Measurements from ENCODE around the gene GRM8.

GRM8 gene

DNA sequence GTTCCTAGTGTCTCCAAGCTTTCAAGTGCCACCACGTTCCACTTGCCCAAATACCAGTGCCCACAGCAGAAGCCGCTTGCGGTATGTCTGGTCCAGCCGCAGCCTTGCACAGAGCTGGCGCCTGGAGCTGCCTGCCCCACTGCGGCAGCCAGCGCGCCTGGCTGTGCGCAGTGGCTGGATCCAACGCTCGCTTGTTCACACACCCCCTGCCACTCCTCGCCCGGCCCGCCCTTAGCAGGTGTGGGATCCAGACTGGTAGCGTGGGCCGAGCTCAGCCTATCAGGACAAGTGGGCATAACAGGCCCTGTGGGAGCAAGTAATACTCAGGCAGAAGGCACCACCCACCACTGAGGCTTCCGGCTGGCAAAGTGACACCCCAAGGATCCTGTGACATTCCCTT lies 294.4 kb downstream of the GRM8 start (continued):
- TF ChIP-seq, protein P1, sequence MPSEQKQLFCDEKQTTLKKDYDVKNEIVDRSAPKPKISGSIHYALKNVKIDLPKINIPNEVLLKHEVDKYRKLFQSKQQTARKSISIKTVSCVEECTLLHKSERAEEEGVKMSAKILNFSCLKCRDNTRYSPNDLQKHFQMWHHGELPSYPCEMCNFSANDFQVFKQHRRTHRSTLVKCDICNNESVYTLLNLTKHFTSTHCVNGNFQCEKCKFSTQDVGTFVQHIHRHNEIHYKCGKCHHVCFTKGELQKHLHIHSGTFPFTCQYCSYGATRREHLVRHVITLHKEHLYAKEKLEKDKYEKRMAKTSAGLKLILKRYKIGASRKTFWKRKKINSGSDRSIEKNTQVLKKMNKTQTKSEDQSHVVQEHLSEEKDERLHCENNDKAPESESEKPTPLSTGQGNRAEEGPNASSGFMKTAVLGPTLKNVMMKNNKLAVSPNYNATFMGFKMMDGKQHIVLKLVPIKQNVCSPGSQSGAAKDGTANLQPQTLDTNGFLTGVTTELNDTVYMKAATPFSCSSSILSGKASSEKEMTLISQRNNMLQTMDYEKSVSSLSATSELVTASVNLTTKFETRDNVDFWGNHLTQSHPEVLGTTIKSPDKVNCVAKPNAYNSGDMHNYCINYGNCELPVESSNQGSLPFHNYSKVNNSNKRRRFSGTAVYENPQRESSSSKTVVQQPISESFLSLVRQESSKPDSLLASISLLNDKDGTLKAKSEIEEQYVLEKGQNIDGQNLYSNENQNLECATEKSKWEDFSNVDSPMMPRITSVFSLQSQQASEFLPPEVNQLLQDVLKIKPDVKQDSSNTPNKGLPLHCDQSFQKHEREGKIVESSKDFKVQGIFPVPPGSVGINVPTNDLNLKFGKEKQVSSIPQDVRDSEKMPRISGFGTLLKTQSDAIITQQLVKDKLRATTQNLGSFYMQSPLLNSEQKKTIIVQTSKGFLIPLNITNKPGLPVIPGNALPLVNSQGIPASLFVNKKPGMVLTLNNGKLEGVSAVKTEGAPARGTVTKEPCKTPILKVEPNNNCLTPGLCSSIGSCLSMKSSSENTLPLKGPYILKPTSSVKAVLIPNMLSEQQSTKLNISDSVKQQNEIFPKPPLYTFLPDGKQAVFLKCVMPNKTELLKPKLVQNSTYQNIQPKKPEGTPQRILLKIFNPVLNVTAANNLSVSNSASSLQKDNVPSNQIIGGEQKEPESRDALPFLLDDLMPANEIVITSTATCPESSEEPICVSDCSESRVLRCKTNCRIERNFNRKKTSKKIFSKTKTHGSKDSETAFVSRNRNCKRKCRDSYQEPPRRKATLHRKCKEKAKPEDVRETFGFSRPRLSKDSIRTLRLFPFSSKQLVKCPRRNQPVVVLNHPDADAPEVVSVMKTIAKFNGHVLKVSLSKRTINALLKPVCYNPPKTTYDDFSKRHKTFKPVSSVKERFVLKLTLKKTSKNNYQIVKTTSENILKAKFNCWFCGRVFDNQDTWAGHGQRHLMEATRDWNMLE (tag by site-specific recombination; conservative IDR thresholded peaks at IDR 0.05; ENCODE audit: low read depth): no peak
- TF ChIP-seq ZNF138 (tag by site-specific recombination; IDR thresholded peaks at IDR 0.05; ENCODE audit: borderline replicate concordance): no peak
- no peak for TF ChIP-seq KLF9 (tag by site-specific recombination; IDR thresholded peaks at IDR 0.05; ENCODE audit: low read depth)
- no peak for TF ChIP-seq ZNF302 (tag by site-specific recombination; IDR thresholded peaks at IDR 0.05; ENCODE audit: low read depth)
- no peak for TF ChIP-seq ZNF585B (tag by site-specific recombination; IDR thresholded peaks at IDR 0.05)
- TF ChIP-seq ZBTB8A (tag by site-specific recombination; IDR thresholded peaks at IDR 0.05): no peak

DNA sequence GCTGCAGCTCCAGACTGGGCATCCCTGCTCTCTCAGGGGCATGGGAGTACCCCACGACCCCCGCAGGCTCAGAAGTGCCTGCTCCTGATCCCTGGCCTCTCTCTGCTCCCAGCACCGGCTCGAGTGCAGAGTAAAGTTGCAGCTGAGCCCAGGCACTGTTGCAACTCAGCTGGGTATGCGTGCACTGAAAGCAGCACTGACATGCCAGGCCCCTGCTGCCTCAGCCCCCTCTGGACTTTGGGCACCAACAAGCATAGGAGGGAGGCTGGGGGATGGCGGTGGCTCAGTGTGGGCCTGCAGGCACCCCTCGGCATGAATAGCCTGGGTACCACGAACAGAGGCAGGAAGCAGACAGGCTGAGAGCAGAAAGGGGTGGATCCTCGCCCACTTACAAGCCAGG lies 295.3 kb downstream of the GRM8 start:
- ChIA-PET POLR2A (no interaction called here), CTCF (no interaction called here)
- Histone ChIP-seq H3K4me3 (ENCODE audit: low read depth, low read length) (no peak overlapping the region), H3K36me3 (ENCODE audit: control insufficient read depth in 2 of 2, insufficient read depth in 1 of 2, low read length in 2 of 2) (no peaks in the 10 kb centered on the region), H3K27ac (ENCODE audit: extremely low read depth, low read depth, low read length) (no peak overlapping the region), H3K9me3 (ENCODE audit: control insufficient read depth, insufficient read depth, low read depth, low read length) (no peaks in the 10 kb centered on the region), H3K4me1 (ENCODE audit: control insufficient read depth, insufficient read depth, low read length) (no peaks in the 10 kb centered on the region)
- TF ChIP-seq EGR2 (tag by site-specific recombination; IDR thresholded peaks at IDR 0.05; ENCODE audit: low read depth) (no peak), ZNF16 (tag by site-specific recombination; IDR thresholded peaks at IDR 0.05; ENCODE audit: low read depth) (no peak), YY1 (tag by site-specific recombination; IDR thresholded peaks at IDR 0.05) (no peak), TCF7L2 (IDR thresholded peaks at IDR 0.05; ENCODE audit: borderline replicate concordance, low read depth, low read length) (no peak), ZNF629 (tag by site-specific recombination; IDR thresholded peaks at IDR 0.05) (no peak), ZNF324 (tag by site-specific recombination; IDR thresholded peaks at IDR 0.05) (no peak), ZNF544 (tag by site-specific recombination; IDR thresholded peaks at IDR 0.05) (no peak), YY2 (tag by site-specific recombination; IDR thresholded peaks at IDR 0.05) (no peak), ZNF37A (tag by site-specific recombination; IDR thresholded peaks at IDR 0.05) (no peak), MEIS1 (CRISPR knock-in tag; IDR thresholded peaks at IDR 0.05; ENCODE audit: borderline replicate concordance) (no peak), OVOL3 (tag by site-specific recombination; IDR thresholded peaks at IDR 0.05) (no peak), SETDB1 (IDR thresholded peaks at IDR 0.05; ENCODE audit: insufficient read length, low read length) (no peak), ZNF473 (tag by site-specific recombination; IDR thresholded peaks at IDR 0.05) (no peak), ZSCAN30 (tag by site-specific recombination; IDR thresholded peaks at IDR 0.05) (no peak), KLF7 (tag by site-specific recombination; IDR thresholded peaks at IDR 0.05; ENCODE audit: borderline replicate concordance) (no peak), ZNF23 (tag by site-specific recombination; IDR thresholded peaks at IDR 0.05; ENCODE audit: borderline replicate concordance) (no peak), ZNF114 (tag by site-specific recombination; IDR thresholded peaks at IDR 0.05) (no peak), ZBTB48 (tag by site-specific recombination; IDR thresholded peaks at IDR 0.05) (no peak)
- TF ChIP-seq, protein P2, sequence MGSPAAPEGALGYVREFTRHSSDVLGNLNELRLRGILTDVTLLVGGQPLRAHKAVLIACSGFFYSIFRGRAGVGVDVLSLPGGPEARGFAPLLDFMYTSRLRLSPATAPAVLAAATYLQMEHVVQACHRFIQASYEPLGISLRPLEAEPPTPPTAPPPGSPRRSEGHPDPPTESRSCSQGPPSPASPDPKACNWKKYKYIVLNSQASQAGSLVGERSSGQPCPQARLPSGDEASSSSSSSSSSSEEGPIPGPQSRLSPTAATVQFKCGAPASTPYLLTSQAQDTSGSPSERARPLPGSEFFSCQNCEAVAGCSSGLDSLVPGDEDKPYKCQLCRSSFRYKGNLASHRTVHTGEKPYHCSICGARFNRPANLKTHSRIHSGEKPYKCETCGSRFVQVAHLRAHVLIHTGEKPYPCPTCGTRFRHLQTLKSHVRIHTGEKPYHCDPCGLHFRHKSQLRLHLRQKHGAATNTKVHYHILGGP (tag by site-specific recombination; IDR thresholded peaks at IDR 0.05): no peak
- TF ChIP-seq, protein P3, sequence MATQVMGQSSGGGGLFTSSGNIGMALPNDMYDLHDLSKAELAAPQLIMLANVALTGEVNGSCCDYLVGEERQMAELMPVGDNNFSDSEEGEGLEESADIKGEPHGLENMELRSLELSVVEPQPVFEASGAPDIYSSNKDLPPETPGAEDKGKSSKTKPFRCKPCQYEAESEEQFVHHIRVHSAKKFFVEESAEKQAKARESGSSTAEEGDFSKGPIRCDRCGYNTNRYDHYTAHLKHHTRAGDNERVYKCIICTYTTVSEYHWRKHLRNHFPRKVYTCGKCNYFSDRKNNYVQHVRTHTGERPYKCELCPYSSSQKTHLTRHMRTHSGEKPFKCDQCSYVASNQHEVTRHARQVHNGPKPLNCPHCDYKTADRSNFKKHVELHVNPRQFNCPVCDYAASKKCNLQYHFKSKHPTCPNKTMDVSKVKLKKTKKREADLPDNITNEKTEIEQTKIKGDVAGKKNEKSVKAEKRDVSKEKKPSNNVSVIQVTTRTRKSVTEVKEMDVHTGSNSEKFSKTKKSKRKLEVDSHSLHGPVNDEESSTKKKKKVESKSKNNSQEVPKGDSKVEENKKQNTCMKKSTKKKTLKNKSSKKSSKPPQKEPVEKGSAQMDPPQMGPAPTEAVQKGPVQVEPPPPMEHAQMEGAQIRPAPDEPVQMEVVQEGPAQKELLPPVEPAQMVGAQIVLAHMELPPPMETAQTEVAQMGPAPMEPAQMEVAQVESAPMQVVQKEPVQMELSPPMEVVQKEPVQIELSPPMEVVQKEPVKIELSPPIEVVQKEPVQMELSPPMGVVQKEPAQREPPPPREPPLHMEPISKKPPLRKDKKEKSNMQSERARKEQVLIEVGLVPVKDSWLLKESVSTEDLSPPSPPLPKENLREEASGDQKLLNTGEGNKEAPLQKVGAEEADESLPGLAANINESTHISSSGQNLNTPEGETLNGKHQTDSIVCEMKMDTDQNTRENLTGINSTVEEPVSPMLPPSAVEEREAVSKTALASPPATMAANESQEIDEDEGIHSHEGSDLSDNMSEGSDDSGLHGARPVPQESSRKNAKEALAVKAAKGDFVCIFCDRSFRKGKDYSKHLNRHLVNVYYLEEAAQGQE (tag by site-specific recombination; IDR thresholded peaks at IDR 0.05): no peak
